IPS-18a (cell line): Measurements from ENCODE around the gene DAB2IP.

Source experiments
- H3K27ac ChIP-seq: one replicate; pipeline ENCODE4 v1.5.1; 2013; ENCODE audit warnings: low read length
- H3K27me3 ChIP-seq: one replicate; pipeline ENCODE4 v1.6.1; 2013; ENCODE audit warnings: mild to moderate bottlenecking, low read length; ENCODE audit not compliant: control insufficient read depth, insufficient read depth
- H3K36me3 ChIP-seq: one replicate; pipeline ENCODE4 v1.6.1; 2013; ENCODE audit warnings: low read depth, low read length; ENCODE audit not compliant: control insufficient read depth
- H3K4me1 ChIP-seq: one replicate; pipeline ENCODE4 v1.6.1; 2013; ENCODE audit warnings: low read depth, low read length; ENCODE audit not compliant: control insufficient read depth
- H3K4me3 ChIP-seq: one replicate; pipeline ENCODE4 v1.5.1; 2013; ENCODE audit warnings: low read length
- H3K9ac ChIP-seq: one replicate; pipeline ENCODE4 v1.6.1; 2013; ENCODE audit warnings: mild to moderate bottlenecking, low read length, moderate library complexity
- H3K9me3 ChIP-seq: one replicate; pipeline ENCODE4 v1.6.1; 2013; ENCODE audit warnings: low read depth, low read length; ENCODE audit not compliant: control insufficient read depth

Gene DAB2IP

GRCh38 chr9:121714075-121714705 is 62.8 kb downstream of the DAB2IP start:
- Histone ChIP-seq H3K9me3 (no peaks in the 10 kb centered on the region), H3K9ac (no peak overlapping the region), H3K36me3 (no peaks in the 10 kb centered on the region), H3K4me1 (peaks cover 14% of the 10 kb centered on the region), H3K27me3 (no peaks in the 10 kb centered on the region), H3K27ac (no peak overlapping the region), H3K4me3 (no peak overlapping the region)

- no peak overlapping the region for H3K27ac ChIP-seq
- H3K27me3 ChIP-seq = no peaks in the 10 kb centered on the region
- peaks cover 14% of the 10 kb centered on the region for H3K4me1 ChIP-seq
- H3K36me3 ChIP-seq = no peaks in the 10 kb centered on the region
- no peak overlapping the region for H3K4me3 ChIP-seq
- H3K9me3 ChIP-seq = no peaks in the 10 kb centered on the region
- H3K9ac ChIP-seq = no peak overlapping the region
These were observed 63.4 kb downstream of the DAB2IP start for GRCh38 chr9:121714873-121715272.

GRCh38 chr9:121717141-121717991 is 65.9 kb downstream of the DAB2IP start:
- no peaks in the 10 kb centered on the region for H3K36me3 ChIP-seq
- no peaks in the 10 kb centered on the region for H3K27me3 ChIP-seq
- H3K27ac ChIP-seq = no peak overlapping the region
- H3K4me1 ChIP-seq = peaks cover 33% of the 10 kb centered on the region
- no peak overlapping the region for H3K4me3 ChIP-seq
- no peaks in the 10 kb centered on the region for H3K9me3 ChIP-seq
- no peak overlapping the region for H3K9ac ChIP-seq

GRCh38 chr9:121718084-121718483 is 66.7 kb downstream of the DAB2IP start:
- no peaks in the 10 kb centered on the region for H3K9me3 ChIP-seq
- no peak overlapping the region for H3K9ac ChIP-seq
- no peaks in the 10 kb centered on the region for H3K36me3 ChIP-seq
- H3K4me3 ChIP-seq = no peak overlapping the region
- peaks cover 34% of the 10 kb centered on the region for H3K4me1 ChIP-seq
- H3K27me3 ChIP-seq = no peaks in the 10 kb centered on the region
- H3K27ac ChIP-seq = no peak overlapping the region

- Histone ChIP-seq H3K27me3 (no peaks in the 10 kb centered on the region), H3K9me3 (no peaks in the 10 kb centered on the region), H3K36me3 (no peaks in the 10 kb centered on the region), H3K4me1 (peaks cover 34% of the 10 kb centered on the region), H3K9ac (no peak overlapping the region), H3K27ac (no peak overlapping the region), H3K4me3 (no peak overlapping the region)
These were observed 67.1 kb downstream of the DAB2IP start for GRCh38 chr9:121718501-121718900.

- Histone ChIP-seq H3K36me3 (no peaks in the 10 kb centered on the region), H3K4me1 (peaks cover 34% of the 10 kb centered on the region), H3K9ac (no peak overlapping the region), H3K4me3 (no peak overlapping the region), H3K9me3 (no peaks in the 10 kb centered on the region), H3K27me3 (no peaks in the 10 kb centered on the region), H3K27ac (no peak overlapping the region)
These were observed 69.0 kb downstream of the DAB2IP start for GRCh38 chr9:121720311-121721057.

GRCh38 chr9:121721058-121721350 is 69.6 kb downstream of the DAB2IP start:
- no peaks in the 10 kb centered on the region for H3K36me3 ChIP-seq
- H3K27ac ChIP-seq = no peak overlapping the region
- no peaks in the 10 kb centered on the region for H3K9me3 ChIP-seq
- H3K4me1 ChIP-seq = peaks cover 34% of the 10 kb centered on the region
- no peak overlapping the region for H3K9ac ChIP-seq
- H3K4me3 ChIP-seq = no peak overlapping the region
- no peaks in the 10 kb centered on the region for H3K27me3 ChIP-seq

- no peaks in the 10 kb centered on the region for H3K27me3 ChIP-seq
- H3K4me3 ChIP-seq = no peak overlapping the region
- no peak overlapping the region for H3K9ac ChIP-seq
- no peak overlapping the region for H3K27ac ChIP-seq
- peaks cover 34% of the 10 kb centered on the region for H3K4me1 ChIP-seq
- H3K36me3 ChIP-seq = no peaks in the 10 kb centered on the region
- H3K9me3 ChIP-seq = no peaks in the 10 kb centered on the region
These were observed 70.3 kb downstream of the DAB2IP start for GRCh38 chr9:121721770-121722169.

GRCh38 chr9:121725008-121725775 is 73.8 kb downstream of the DAB2IP start:
- no peak overlapping the region for H3K4me3 ChIP-seq
- H3K27ac ChIP-seq = no peak overlapping the region
- no peaks in the 10 kb centered on the region for H3K36me3 ChIP-seq
- H3K9me3 ChIP-seq = no peaks in the 10 kb centered on the region
- H3K4me1 ChIP-seq = peaks cover 20% of the 10 kb centered on the region
- H3K9ac ChIP-seq = no peak overlapping the region
- no peaks in the 10 kb centered on the region for H3K27me3 ChIP-seq

- no peak overlapping the region for H3K27ac ChIP-seq
- H3K9ac ChIP-seq = no peak overlapping the region
- H3K9me3 ChIP-seq = no peaks in the 10 kb centered on the region
- no peak overlapping the region for H3K4me3 ChIP-seq
- no peaks in the 10 kb centered on the region for H3K36me3 ChIP-seq
- H3K4me1 ChIP-seq = peaks cover under 1% of the 10 kb centered on the region
- H3K27me3 ChIP-seq = no peaks in the 10 kb centered on the region
These were observed 76.0 kb downstream of the DAB2IP start for GRCh38 chr9:121727295-121728020.

GRCh38 chr9:121728916-121729315 is 77.5 kb downstream of the DAB2IP start:
- Histone ChIP-seq H3K9me3 (no peaks in the 10 kb centered on the region), H3K27me3 (no peaks in the 10 kb centered on the region), H3K27ac (no peak overlapping the region), H3K9ac (no peak overlapping the region), H3K4me3 (no peak overlapping the region), H3K36me3 (no peaks in the 10 kb centered on the region), H3K4me1 (no peaks in the 10 kb centered on the region)
